ENCODE measurements around the gene C22orf23.

C22orf23 gene

GRCh38 chr22:37923927-37924326, 29.5 kb downstream of the C22orf23 start:
- Histone ChIP-seq H3K27ac (ENCODE audit: extremely low read depth, low read depth, low read length) (no peak overlapping the region), H3K36me3 (ENCODE audit: control insufficient read depth in 2 of 2, insufficient read depth in 1 of 2, low read length in 2 of 2) (peaks cover 33 to 84% of the 10 kb centered on the region in 2 experiments), H3K4me1 (ENCODE audit: control insufficient read depth, insufficient read depth, low read length) (no peaks in the 10 kb centered on the region), H3K9me3 (ENCODE audit: control insufficient read depth, insufficient read depth, low read depth, low read length) (no peaks in the 10 kb centered on the region), H3K4me3 (ENCODE audit: low read depth, low read length) (no peak overlapping the region)
- ChIA-PET CTCF (no interaction called here), POLR2A (interaction anchor here (0.6 to 1.1 kb wide), 3 partner anchors 9 to 1535 kb away, joined by 3 to 8 read pairs (median 5); no protein-coding TSS in a partner anchor)
- TF ChIP-seq INSM2 (tag by site-specific recombination; IDR thresholded peaks at IDR 0.05) = no peak
- TF ChIP-seq ZNF580 (tag by site-specific recombination; IDR thresholded peaks at IDR 0.05) = no peak
- no peak for TF ChIP-seq ZEB2 (tag by site-specific recombination; IDR thresholded peaks at IDR 0.05)

- POLR2A ChIA-PET = no interaction called here
Measured at GRCh38 chr22:37922191-37922590, 31.2 kb downstream of the C22orf23 start.

More at GRCh38 chr22:37922191-37922590, 31.2 kb downstream of the C22orf23 start:
- no peak overlapping the region for H3K4me3 ChIP-seq (ENCODE audit: low read depth, low read length)
- no peak overlapping the region for H3K27ac ChIP-seq (ENCODE audit: extremely low read depth, low read depth, low read length)
- H3K36me3 ChIP-seq (ENCODE audit: control insufficient read depth in 2 of 2, insufficient read depth in 1 of 2, low read length in 2 of 2) = peaks cover 30 to 89% of the 10 kb centered on the region in 2 experiments
- TF ChIP-seq ATF2 (tag by site-specific recombination; IDR thresholded peaks at IDR 0.05; ENCODE audit: low read depth) (no peak), HIC1 (tag by site-specific recombination; IDR thresholded peaks at IDR 0.05) (no peak), KLF10 (tag by site-specific recombination; IDR thresholded peaks at IDR 0.05) (no peak), ZNF354C (tag by site-specific recombination; IDR thresholded peaks at IDR 0.05; ENCODE audit: borderline replicate concordance, low read depth) (no peak), TSHZ1 (tag by site-specific recombination; IDR thresholded peaks at IDR 0.05; ENCODE audit: borderline replicate concordance) (no peak), ZNF600 (tag by site-specific recombination; IDR thresholded peaks at IDR 0.05) (no peak), SP7 (tag by site-specific recombination; IDR thresholded peaks at IDR 0.05) (no peak), ZSCAN5A (tag by site-specific recombination; IDR thresholded peaks at IDR 0.05) (no peak), SCRT2 (tag by site-specific recombination; IDR thresholded peaks at IDR 0.05) (no peak), ZNF747 (tag by site-specific recombination; IDR thresholded peaks at IDR 0.05) (no peak), ZNF621 (tag by site-specific recombination; IDR thresholded peaks at IDR 0.05) (no peak), ZSCAN18 (tag by site-specific recombination; IDR thresholded peaks at IDR 0.05) (no peak), ZNF645 (tag by site-specific recombination; IDR thresholded peaks at IDR 0.05) (no peak), INSM2 (tag by site-specific recombination; IDR thresholded peaks at IDR 0.05) (no peak), ZFP41 (tag by site-specific recombination; IDR thresholded peaks at IDR 0.05; ENCODE audit: borderline replicate concordance) (no peak), GLI2 (tag by site-specific recombination; IDR thresholded peaks at IDR 0.05; ENCODE audit: borderline replicate concordance, low read depth) (no peak), ZNF423 (tag by site-specific recombination; IDR thresholded peaks at IDR 0.05) (no peak)
- no peaks in the 10 kb centered on the region for H3K4me1 ChIP-seq (ENCODE audit: control insufficient read depth, insufficient read depth, low read length)
- no peaks in the 10 kb centered on the region for H3K9me3 ChIP-seq (ENCODE audit: control insufficient read depth, insufficient read depth, low read depth, low read length)
- CTCF ChIA-PET = interaction anchor here (1.3 kb wide), 1 partner anchor 9 kb away, joined by 4 read pairs; no protein-coding TSS in a partner anchor
